ENCODE measurements around the gene PPIL6.

PPIL6 gene

DNA sequence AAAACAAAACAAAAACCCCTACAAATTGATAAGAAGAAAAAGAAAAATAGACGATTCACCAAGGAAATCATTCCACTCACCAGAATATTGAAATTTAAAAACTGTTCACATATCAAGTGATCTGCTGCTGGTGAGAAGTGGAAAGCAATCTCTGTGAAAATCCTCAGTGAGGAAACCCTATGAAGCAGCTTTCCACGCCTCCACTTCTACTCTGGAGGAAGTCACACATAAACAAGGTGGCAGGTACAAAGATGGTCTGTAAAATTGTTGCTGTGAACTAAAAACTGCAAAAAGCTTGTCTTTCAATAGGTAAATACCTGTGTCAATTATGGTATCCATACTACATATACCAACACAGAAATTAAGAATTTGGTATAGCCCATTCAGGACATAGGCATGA lies 76.7 kb downstream of the PPIL6 start:
- DNase-seq (ENCODE audit: low spot score), result no peak
- no peak for FAIRE-seq

- FAIRE-seq (no peak), DNase-seq (ENCODE audit: low spot score) (no peak)
These were observed 78.1 kb downstream of the PPIL6 start for GRCh38 chr6:109362102-109362884.

- FAIRE-seq (no peak), DNase-seq (ENCODE audit: low spot score) (no peak)
These were observed 79.6 kb downstream of the PPIL6 start for GRCh38 chr6:109360791-109361190.

- FAIRE-seq, result no peak
- no peak for DNase-seq (ENCODE audit: low spot score)
These were observed 80.1 kb downstream of the PPIL6 start for GRCh38 chr6:109360281-109360680.

DNA sequence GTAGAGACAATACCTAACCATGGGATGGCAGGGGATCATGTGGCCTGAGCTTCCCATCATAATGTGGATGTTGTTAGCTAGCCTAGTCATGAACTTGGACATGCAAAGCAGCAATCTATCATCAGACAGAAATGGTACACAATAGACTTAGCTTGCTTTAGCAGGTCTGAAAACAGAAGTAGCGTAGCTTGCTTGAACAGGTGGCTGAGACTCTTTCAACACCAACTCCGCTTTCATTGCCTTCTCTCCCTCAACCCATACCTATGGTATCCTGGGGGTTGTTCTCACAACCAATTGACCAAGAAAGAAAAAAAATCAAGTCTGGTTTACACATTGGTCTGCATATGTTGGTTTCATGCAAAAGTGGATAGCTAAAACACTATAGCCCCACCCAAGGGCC lies 81.2 kb downstream of the PPIL6 start:
- DNase-seq (ENCODE audit: low spot score), result no peak
- no peak for FAIRE-seq

DNA sequence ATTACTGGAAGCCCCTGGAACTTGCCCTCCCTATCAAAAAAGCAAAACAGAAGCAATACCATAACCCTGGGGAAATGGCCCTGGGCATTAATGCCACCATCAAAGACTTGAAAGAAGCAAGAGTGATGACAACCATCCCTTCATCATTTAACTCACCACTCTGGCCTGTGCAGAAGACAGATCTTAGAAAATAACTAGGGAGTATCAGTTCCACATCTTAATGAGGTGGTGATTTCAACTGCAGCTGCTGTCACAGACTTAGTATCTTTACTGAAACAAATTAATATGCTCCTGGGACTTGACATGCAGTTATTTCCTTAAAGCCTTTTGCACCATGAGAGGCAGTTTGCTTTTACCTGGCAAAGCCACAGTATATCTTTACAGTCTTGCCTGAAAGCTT lies 82.2 kb downstream of the PPIL6 start:
- FAIRE-seq, result no peak
- no peak for DNase-seq (ENCODE audit: low spot score)

- DNase-seq (ENCODE audit: low spot score) (no peak), FAIRE-seq (no peak)
These were observed 84.2 kb downstream of the PPIL6 start for GRCh38 chr6:109356237-109356636.

DNA sequence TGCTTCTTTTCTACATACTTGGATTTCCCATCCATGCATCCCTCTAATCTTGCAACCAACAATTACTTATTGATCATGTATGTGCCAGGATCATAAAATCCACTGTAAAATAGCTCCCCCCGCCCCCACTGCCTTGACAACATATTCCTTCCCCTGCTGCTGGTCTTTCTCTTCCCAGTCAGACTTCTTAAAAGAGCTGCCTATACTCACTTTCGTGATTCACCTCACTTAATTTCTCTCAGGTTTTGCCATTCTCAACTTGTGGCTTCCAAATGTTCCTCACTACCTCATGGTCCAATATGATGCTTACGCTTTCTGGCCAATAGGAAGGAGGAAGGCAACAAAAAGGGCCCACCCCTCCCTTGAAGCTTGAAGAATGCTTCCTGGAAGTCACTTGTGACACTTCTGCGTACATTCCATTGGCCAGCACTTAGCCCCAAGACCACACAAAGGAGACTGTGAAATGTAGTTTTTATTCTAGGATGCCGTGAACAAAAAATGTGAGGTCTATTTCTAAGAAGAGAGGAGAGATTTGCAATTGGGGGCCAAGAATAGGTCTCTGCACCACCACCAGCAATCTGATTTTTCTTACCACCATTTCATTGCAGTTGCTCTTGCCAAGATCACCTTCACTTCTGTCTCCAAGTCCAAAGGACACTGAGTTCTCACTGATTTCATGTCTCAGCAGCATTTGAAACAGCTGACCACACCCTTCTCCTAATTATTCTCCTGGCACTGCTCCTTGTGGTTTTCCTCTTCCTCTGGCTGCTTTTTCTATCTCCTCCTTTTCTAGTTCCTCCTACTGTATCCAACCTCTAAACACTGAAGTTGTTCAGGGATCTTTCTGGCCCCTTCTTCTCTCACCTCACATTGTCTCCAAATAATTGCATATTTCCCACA lies 88.9 kb downstream of the PPIL6 start:
- FAIRE-seq, result no peak
- no peak for DNase-seq (ENCODE audit: low spot score)

DNA sequence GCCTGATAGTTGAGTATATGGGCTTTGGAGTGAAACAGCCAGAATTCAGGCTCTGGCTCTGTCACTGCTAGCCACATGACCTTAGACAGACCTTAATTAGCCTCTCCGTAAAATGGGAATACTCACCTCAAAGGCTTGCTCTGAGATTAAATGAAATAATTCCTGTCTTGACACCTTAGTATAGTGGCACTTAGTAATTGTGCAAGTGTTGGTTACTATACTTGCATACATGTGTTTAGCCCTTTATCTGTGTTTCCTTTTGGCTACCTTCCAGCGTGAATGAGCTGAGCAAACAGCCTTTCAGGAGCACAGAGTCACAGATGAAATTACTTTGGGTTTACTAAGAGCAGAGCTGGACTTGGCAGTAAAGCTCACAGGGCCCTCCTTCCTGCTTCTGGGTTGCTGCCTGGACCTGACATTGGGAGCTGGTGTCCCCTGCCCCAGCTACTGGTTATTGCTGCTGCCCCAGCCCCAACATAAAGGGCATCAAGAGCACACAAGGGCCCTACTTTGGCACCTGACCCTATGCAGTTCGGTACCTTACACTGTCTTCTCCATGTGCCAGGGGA lies 90.9 kb downstream of the PPIL6 start:
- FAIRE-seq (no peak), DNase-seq (ENCODE audit: low spot score) (no peak)

GRCh38 chr6:109348226-109348625 lies 92.2 kb downstream of the PPIL6 start:
- no peak for FAIRE-seq
- DNase-seq (ENCODE audit: low spot score), result no peak

DNA sequence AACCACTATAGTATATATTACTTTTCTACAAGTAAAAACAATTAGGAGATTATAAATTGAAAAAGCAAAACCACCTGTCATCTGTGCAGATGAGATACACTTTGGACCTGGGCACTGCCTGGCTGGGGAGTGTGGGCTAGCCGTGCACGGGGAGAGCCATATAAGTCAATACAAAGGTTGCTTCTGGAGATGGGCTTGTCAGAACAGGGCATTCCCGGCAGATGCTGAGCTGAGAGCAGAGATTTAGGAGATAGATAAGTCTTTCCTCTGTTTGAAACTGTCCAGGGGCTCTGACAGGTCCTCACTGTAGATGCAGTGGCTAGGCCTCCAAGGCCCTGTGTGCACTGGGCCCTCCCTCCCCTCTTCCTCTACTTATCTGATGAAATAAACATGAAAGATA lies 92.6 kb downstream of the PPIL6 start:
- no peak for DNase-seq (ENCODE audit: low spot score)
- no peak for FAIRE-seq

DNA sequence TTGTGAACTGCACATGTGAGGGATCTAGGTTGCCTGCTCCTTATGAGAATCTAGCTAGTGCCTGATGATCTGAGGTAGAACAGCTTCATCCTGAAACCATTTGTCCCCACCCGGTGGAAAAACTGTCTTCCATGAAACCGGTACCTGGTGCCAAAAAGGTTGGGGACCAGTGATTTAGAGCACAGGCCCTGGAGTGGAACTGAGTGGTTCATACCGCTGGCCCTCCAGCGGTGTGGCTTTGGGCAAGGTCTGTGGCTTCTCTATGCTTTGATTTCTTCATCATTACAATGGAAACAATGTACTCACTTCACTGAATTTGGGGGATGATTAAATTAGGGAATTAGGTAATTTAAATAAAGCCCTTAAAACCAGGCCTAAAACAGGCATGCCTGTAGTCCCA lies 94.4 kb downstream of the PPIL6 start:
- no peak for DNase-seq (ENCODE audit: low spot score)
- no peak for FAIRE-seq

DNA sequence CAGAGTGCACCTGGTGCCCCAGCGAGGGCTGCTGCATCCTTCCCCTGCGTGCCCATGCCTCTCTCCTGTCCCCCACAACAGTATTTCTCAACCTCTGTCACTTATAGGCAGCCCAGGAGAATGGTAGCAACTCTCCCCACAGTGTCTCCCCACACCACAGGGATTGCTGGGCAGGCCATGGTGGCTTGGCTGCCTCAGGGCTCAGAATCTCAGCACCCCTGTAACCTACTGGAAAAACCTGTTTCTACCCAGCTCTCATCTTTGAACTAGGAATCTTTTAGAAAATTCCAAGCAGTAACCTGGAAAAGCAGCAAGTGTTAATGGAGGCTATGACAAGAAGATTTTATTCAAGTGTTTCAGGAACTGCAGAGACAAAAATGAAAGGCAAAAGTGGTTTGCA lies 96.2 kb downstream of the PPIL6 start:
- DNase-seq (ENCODE audit: low spot score) (no peak), FAIRE-seq (no peak)

GRCh38 chr6:109343518-109343917 lies 96.9 kb downstream of the PPIL6 start:
- DNase-seq (ENCODE audit: low spot score) (no peak), FAIRE-seq (no peak)

- DNase-seq (ENCODE audit: low spot score), result no peak
- no peak for FAIRE-seq
These were observed 97.5 kb downstream of the PPIL6 start for GRCh38 chr6:109342911-109343310.

GRCh38 chr6:109342506-109342905 lies 97.9 kb downstream of the PPIL6 start:
- DNase-seq (ENCODE audit: low spot score), result no peak
- no peak for FAIRE-seq

DNA sequence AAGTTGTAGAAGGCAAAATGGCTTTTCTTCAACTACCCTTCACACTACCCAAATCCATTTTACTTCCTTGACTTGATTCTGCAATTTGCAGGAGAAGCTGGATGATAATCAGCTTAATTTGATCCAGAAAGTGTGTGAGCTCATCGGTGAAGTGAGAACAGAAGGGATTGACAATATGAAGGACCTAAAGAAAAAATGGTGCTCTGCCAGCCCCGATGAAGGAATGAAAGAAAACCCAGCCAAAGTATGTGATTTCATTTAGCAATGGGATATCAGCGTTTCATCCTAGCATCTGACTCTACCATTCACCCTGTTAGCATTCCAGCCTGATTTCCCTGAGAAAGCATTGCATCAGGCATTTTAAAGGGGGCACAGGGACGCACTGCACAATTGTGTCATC lies 99.6 kb downstream of the PPIL6 start:
- no peak for FAIRE-seq
- DNase-seq (ENCODE audit: low spot score), result no peak

All from RCC 7860 (cell line).